Activated CD8-positive, alpha-beta memory T cell treated with anti-CD3 and anti-CD28 coated beads for 48 hours (primary cell): ENCODE data around the gene CAP2.

Experiments used
- DNase-seq, 3 experiments: peaks; one replicate each; pipeline ENCODE4 v3.0.0-alpha.2; 2020; ENCODE audit warnings: low read depth in 2 of 3, low spot score in 2 of 3

Gene CAP2

GRCh38 chr6:17473554-17473953 lies 80.2 kb downstream of the CAP2 start:
- no peak for DNase-seq

GRCh38 chr6:17474289-17474688 lies 80.9 kb downstream of the CAP2 start:
- DNase-seq, result no peak

DNA sequence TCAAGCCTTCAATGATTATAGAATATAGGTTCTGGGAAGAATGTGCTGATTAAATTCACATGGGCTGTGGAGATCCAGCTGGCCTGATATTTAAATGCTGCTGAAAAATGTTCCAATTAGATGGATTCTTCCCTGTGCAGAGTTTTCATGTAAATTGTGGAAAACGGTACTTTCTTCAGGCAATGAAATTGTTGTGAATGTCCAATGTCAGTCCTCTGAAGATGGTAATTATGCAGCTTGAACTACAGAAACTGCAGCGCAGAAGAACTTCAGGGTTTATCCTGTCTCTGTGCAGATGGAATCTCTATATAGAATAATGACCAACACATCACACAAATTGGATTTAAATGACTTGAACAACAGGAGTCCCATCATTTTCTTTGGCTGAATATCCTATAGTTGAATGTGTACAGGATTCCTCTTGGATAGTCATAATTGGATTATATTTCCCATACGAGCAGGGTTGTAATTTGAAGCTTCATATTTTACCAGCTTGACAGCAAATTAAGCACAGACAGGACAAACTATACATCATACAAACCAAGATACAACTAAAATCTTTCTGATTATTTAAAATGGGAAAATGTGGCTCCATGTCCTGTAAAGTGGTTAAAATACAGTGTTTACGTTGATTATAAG lies 82.3 kb downstream of the CAP2 start:
- DNase-seq, result no peak

- DNase-seq, result no peak
Observed at GRCh38 chr6:17476511-17476910, 83.1 kb downstream of the CAP2 start.

DNA sequence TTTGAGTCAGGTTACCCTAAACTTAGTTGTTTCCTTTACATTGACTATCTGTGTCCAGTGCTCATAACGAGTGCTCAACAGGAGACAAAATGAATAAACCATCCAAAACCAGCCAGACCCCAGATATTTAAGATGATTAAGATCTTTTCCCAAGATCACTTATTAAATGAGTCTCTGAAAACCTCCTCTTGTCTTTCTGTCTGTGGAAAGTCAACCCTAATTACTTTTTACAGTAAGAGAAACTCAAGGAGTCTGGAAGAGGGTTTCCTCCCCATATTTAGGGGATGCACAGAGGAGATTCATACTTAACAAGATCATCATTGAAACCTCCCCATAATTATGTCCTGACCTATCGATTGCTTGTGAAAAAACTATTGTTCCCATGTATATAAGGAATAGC lies 84.0 kb downstream of the CAP2 start:
- no peak for DNase-seq

GRCh38 chr6:17478223-17478907 lies 85.0 kb downstream of the CAP2 start:
- no peak for DNase-seq

DNA sequence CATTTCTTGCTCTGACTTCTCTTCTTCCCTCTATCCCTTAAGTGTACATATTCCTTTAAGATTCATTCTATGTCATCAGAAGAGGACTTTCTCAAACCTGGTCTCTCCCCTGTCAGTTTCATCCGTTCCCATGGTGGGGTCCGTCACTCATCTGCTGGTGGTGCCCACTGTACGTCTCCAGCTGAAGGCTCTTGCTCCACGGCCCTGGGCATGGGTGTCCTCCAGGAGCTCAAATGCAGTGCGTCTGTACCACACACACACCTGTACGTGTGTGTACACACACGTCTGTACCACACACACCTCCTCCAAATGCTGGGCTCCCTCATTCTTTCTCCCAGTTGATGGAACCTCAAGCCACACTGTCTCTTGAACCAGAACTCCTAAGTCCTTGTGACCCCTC lies 85.6 kb downstream of the CAP2 start:
- no peak for DNase-seq

- DNase-seq, result no peak
Observed at GRCh38 chr6:17480476-17480875, 87.1 kb downstream of the CAP2 start.

DNA sequence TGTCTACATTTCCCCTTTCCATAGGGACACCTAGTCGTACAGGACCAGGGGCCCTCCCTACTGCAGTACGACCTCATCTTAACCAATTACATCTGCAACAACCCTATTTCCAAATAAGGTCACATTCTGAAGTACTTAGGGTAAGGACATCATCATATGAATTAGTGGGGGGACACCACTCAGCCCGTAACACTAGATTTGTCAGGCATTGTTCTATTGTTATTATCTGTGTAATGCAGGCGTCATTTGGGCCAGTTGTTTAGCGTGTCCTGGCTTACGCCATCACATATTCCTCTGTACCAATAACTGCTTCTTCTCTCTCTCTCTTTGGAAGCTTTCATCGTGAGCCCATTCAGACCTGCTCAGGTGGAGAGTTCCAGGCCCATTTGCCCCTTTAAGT lies 89.3 kb downstream of the CAP2 start:
- no peak for DNase-seq

- no peak for DNase-seq
Observed at GRCh38 chr6:17483391-17484016, 90.1 kb downstream of the CAP2 start.

DNA sequence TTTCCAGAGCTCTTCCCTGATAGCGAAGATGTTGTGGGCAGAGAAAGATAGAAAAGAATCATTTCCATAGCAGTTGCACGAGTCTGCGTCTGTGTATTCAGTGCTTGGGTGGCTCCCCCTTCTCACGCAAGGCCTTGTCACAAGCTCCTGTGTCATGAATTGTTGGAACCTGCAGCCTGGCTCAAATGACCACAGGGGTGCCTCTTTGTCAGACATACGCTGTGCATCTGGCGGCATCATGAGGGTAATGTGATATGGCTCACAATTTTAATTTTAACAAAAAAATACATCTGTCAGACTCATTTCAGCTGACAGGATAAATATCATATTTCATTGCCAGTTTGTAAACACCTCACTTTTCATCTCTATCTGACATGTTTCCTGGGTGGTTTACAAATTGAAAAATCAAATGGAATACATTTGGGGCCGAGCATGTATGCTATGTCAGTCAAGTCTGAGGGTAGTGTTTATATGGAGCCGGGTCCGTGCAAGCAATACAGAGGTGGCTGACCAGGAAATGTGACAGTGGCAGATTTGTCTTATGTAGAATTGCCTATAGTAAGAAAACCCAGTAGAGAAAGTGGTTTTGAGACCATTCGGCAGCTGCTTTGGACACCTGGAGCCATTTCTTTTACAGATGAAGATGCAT lies 90.9 kb downstream of the CAP2 start:
- DNase-seq, result no peak

- no peak for DNase-seq
Observed at GRCh38 chr6:17485181-17485580, 91.8 kb downstream of the CAP2 start.

DNA sequence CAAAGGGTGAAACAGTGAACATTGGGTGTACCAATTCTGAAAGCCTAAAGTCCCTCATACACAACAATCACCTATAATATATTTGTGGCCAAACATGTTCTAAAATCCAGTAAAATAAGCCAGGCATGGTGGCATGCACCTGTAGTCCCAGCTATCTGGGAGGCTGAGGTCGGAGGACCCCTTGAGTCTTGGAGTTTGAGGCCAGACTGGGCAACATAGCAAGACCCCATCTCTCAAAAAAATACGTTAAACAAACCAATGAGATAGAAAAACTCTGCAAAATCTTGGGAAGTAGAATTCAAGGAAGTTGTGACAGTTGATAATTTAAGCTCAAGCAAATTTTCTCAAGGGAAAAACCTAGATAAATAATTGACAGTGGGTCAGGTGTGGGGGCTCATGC lies 92.6 kb downstream of the CAP2 start:
- DNase-seq, result no peak

GRCh38 chr6:17486680-17487079 lies 93.3 kb downstream of the CAP2 start:
- DNase-seq, result no peak

- no peak for DNase-seq
Observed at GRCh38 chr6:17490724-17491123, 97.3 kb downstream of the CAP2 start.

DNA sequence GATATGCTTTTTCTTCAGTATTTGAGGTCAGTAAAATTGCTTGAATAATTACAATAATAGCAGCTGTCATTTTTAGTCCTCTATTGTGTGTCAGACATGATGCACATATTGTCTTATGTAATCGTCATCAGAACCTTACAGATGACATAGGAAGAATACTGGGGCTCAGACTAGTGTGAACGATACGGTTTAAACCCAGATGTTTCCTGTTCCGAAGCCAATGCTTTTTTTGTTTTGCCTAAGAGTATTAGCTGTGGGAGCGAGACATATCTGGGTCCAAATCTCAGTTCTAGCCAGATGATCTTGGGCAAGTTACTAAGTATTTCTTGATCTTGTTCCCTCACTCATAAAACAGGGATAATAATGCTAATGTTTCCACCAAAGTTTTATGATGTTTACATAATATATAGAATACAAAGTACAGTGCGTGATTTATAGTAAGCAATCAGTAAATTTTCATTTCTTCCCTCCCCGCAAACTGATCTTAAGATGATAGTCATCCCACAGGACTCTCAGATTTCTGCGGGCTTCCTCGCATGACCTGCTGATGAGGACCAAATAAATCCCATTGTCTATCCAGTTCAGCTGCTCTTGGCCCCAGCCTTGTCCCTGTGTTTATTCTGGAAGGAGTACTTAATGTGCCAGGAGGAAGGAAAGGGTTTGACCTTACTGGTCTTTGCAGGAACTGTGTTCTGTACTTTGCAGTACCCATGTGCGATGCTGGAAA lies 98.2 kb downstream of the CAP2 start:
- no peak for DNase-seq

GRCh38 chr6:17492350-17492749 lies 99.0 kb downstream of the CAP2 start:
- DNase-seq, result no peak

- no peak for DNase-seq
Observed at GRCh38 chr6:17493286-17493685, 99.9 kb downstream of the CAP2 start.

DNA sequence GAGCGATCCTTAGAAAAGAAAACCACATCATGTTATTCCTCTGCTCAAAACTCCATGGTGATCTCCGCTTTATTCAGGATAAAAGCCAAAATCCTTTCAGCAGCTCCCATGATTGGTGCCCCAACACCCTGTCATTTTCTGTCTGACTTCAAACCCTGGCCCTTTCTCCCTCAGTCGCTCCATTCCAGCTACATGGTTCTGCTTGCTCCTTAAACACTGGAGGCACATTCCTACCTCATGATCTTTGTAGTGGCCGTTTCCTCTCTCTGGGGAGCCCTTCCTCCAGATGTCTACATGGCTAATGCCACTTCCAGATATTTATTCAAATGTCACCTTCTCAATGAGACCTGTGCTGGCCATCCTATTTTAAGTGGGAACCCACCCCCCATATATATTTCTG lies 100.8 kb downstream of the CAP2 start:
- DNase-seq, result no peak

DNA sequence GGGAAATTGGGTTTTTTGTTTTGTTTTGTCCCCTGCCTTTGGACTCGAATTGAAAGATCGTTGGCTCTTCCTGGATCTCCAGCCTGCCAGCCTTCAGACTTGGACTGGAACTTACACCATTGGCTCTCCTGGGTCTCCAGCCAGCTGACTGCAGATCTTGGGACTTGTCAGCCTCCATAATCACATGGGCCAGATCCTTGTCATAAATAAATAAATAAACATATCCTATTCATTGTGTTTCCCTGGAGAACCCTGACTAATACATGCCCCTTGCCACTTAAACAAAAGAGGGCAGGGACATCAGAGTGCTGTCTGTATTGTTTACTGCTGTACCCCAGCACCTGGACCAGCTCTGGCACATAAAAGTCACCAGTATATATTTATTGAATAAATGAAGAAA lies 101.5 kb downstream of the CAP2 start:
- DNase-seq, result no peak

DNA sequence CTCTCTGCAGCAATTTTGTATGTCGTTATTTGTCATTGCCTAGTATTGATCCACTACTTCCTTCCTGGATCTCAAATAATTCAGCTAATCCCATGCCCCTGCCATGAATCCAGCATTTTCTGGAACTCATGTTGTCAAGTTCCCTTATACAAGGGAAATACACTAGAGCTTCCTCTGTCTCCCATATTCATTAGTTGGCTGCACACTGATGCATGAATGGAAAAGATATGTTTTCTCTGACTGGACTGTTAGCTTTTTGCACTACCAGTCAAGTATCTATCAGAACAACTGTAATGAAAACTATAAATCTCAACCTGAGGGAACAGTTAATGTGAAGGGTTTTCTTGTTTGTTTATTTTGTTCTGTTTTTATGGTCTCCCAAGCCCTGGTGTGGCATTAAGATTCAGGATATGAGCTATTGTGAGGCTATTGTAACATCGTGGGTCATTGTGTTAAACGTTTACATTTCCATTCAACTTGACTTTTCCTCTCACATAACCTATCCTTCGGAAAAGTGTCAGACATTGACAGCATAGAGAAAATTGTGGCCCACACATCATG lies 104.2 kb downstream of the CAP2 start:
- no peak for DNase-seq
